ENCODE measurements around the gene TRIM2.

The TRIM2 gene

GRCh38 chr4:153269218-153269990 is 65.2 kb downstream of the TRIM2 start:
- H3K27ac ChIP-seq = peak overlapping the region; percentile 98
- TF ChIP-seq CTCF (conservative IDR thresholded peaks at IDR 0.05) = no peak

- H3K27ac ChIP-seq = peak overlapping the region; percentile 98
- TF ChIP-seq CTCF (conservative IDR thresholded peaks at IDR 0.05) = no peak
Measured at GRCh38 chr4:153270361-153270760, 66.1 kb downstream of the TRIM2 start.

- TF ChIP-seq CTCF (conservative IDR thresholded peaks at IDR 0.05) = no peak
- H3K27ac ChIP-seq = peak overlapping the region; percentile 98; the same call in 1 of the 2 replicates
Measured at GRCh38 chr4:153271820-153272219, 67.6 kb downstream of the TRIM2 start.

GRCh38 chr4:153273751-153274150 is 69.5 kb downstream of the TRIM2 start:
- no peak for TF ChIP-seq CTCF (conservative IDR thresholded peaks at IDR 0.05)

GRCh38 chr4:153274967-153275366 is 70.7 kb downstream of the TRIM2 start:
- no peak for TF ChIP-seq CTCF (conservative IDR thresholded peaks at IDR 0.05)
- H3K27ac ChIP-seq = no peak overlapping the region

More at GRCh38 chr4:153273751-153274150, 69.5 kb downstream of the TRIM2 start:
- H3K27ac ChIP-seq = no peak overlapping the region

- TF ChIP-seq CTCF (conservative IDR thresholded peaks at IDR 0.05) = no peak
- no peak overlapping the region for H3K27ac ChIP-seq
Measured at GRCh38 chr4:153275380-153276276, 71.4 kb downstream of the TRIM2 start.

GRCh38 chr4:153276971-153277370 is 72.7 kb downstream of the TRIM2 start:
- no peak for TF ChIP-seq CTCF (conservative IDR thresholded peaks at IDR 0.05)
- H3K27ac ChIP-seq = no peak overlapping the region
